Eye (tissue), 1 donor: Measurements from ENCODE around the gene ARHGEF11.
A peak's percentile ranks its signal among the peaks of the same experiment; 100 is the strongest.

Experiments used
- DNase-seq: peaks from one replicate; pipeline ENCODE4 v3.0.0-alpha.2; 2015

ARHGEF11 gene

DNA sequence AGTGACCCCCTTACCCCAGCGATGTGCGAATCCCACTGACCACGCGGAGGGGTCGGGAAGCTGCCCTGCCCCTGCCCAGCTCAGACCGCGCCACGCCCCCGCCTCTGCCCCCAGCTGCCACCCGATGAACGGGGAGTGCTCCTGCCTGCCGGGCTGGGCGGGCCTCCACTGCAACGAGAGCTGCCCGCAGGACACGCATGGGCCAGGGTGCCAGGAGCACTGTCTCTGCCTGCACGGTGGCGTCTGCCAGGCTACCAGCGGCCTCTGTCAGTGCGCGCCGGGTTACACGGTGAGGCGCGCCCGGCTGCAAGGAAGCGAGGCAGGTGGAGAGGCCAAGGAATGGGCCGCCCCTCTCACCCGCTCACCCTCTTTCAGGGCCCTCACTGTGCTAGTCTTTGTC is 137.0 kb downstream of the ARHGEF11 start:
- no peak for DNase-seq

DNA sequence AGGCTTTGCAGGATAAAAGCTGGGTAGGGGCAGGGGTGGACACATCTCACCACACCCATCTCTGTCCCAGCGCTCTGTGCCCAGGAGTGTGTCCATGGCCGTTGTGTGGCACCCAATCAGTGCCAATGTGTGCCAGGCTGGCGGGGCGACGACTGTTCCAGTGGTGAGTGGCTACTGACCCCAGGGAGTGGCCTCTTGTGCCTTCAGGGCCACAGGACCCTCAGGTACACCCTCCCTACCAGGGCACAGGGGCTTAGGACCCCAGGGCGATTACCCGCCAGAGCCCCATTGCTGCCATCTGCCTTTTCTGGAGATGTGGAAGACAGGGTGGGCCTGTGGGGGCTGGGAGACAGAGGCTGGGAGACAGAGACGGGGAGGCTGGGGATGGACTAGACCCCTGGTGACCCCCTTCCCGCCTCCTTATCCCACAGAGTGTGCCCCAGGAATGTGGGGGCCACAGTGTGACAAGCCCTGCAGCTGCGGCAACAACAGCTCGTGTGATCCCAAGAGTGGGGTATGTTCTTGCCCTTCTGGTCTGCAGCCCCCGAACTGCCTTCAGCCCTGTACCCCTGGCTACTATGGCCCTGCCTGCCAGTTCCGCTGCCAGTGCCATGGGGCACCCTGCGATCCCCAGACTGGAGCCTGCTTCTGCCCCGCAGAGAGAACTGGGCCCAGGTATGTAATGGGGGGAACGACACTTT is 139.2 kb downstream of the ARHGEF11 start:
- DNase-seq: no peak

DNA sequence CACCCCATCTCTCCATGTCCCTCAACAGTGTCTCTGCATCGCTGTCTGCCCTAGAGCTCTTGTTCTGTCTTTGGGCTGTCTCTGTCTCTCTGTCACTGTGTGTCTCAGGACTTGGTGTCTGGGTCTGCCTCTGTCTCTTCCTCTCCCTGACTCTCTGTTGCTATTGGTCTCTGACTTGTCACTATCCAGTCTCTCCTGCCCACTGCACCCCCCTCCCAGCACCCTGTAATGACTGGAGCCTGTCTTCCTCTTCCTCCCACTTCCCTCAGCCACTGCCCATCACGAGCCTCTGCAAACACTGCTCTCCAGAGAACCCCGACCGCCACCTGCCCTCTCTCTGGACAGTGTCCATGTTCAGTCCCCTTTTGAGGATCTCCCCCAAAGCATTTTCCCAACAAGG is 139.9 kb downstream of the ARHGEF11 start:
- DNase-seq: no peak

DNA sequence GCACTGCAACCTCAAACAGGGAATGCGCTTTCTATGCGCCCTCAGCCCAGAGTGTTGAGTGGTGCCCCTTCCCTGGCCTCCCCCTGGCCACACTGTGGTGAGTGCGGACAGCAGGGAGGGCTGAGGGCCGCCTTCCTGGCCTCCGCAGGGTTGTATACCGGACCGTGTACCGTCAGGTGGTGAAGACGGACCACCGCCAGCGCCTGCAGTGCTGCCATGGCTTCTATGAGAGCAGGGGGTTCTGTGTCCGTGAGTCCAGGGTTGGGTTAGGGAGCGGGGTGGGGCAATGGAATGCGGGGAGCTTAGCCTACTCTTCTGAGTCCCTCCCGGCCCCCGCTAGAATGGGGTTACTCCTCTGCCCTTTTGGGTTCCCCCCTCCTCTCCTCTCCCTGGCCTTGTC is 140.4 kb downstream of the ARHGEF11 start:
- DNase-seq: no peak

DNA sequence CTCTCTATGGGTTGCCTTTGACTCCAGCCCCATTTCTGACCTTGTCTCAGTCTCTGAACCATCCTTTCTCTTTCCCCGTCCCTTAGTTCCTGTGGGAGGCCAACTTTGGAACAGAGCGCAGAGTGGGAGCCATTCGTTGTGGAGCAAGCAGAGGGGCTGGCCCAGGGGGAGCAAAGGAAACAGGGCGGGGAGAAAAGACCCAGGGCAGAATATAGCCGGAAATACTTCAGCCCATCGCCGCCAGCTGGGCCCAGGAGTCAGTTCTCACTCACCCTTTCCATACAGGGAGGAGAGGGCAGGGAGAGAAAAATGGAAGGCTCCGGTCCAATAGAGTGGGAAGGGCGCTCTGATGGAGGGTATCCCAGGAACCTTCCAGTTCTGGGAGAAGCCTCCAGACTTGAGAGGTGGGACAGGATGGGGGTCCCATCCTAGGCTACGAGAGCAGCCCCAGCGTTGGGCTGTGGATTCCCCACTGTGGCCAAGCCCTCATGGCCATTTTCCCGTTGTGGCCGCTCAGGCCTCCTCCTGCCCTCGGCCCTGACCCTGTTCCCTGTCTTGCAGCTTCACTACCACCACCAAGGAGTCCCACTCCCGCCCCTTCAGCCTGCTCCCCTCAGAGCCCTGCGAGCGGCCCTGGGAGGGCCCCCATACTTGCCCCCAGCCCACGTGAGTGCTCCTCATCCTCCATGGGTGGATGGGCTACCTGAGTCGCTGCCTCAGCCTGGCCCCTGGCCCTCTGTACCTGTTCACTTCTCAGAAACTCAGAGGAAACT is 141.2 kb downstream of the ARHGEF11 start:
- DNase-seq: no peak

DNA sequence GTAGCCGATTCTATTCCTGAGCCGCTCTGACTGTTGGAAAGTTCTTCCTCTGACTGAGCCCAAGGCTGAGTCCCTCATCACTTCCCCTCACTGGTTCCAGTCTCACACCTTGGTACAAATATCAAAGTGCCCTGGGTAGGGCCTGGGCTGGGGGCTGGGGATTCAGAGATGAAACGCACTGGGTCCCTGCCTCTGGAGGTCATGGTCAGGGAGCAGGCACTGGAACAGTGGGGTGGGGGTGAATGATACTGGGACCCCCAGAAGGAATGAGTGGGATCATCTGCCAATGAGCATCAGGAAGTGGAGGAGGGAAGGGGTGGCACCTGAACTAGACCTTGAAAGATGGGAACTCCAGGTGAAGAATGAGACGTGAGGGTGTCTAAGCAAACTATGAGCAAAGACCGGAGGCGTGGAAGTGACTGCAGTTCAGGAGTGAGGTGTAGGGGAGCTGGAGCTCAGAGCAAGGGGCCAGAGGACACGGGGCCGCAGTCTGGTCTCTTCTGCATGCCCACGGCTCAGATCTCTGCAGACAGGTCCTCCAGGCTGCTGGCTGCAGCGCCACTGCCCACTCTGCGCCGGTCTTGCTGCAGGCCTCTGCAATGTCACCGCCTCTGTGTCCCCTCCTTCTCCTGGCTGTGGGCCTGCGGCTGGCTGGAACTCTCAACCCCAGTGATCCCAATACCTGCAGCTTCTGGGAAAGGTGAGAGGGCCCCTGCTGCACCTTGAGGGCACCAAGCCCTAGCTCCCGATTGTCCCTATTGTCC is 142.0 kb downstream of the ARHGEF11 start:
- no peak for DNase-seq

DNA sequence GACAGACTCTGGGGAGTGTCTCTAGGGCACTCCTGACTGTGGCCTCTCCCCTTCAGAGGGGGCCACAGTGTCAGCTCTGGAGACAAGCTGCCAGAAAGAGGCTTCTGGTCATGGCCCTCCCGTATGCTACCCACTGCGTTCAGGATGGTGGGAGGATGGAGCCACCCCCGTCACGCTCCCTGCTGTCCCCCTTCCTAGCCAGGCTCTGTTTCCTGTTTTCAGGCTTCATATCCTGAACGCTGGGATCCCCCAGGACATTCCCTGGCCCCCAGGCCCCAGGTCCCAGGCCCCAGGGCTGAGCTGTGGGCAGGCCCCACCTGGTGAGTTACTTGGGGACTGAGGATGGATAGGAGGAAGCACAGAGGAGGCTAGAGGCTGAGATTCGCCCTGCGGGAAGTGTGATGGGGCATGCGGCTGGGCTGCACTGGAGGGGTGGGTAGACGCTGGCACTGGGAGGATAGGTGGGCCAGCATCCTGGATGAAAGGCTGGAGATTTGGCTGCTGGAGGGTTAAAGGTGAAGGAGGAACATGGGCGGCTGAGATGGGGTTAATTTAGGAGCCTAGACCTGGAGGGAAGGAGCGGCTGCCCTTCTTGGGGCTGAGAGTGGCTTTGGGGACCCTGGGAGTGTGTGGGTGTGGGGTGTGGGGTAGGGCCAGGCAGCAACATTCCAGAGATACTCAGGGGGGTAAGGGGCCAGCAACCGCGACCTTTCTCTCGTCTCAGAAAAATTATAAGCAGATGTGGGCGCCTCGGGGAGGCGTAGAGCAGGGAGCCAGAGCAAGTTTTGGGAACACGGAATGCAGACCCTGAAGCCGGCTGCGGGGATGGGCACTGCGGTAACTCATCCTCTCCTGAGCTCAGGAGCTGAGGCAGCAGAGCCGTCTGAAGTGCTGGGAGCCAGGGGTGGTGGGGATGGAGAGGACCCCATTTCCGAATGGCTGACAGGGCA is 143.3 kb downstream of the ARHGEF11 start:
- no peak for DNase-seq

DNA sequence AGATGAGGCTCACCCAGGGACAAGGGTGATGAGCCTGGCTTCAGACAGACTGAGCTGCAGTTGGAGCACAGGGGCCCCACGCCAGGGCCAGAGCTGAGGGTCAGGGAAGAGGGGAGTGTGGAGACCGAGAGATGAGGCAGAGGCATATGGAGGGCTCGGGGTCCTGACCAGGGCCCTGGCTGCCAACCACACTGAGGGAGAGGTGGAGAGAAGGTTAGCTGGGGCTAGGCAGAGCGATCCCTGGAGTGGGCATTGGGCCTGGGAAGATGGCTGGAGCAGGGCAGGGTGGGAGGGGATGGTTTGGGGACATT is 144.0 kb downstream of the ARHGEF11 start:
- no peak for DNase-seq

DNA sequence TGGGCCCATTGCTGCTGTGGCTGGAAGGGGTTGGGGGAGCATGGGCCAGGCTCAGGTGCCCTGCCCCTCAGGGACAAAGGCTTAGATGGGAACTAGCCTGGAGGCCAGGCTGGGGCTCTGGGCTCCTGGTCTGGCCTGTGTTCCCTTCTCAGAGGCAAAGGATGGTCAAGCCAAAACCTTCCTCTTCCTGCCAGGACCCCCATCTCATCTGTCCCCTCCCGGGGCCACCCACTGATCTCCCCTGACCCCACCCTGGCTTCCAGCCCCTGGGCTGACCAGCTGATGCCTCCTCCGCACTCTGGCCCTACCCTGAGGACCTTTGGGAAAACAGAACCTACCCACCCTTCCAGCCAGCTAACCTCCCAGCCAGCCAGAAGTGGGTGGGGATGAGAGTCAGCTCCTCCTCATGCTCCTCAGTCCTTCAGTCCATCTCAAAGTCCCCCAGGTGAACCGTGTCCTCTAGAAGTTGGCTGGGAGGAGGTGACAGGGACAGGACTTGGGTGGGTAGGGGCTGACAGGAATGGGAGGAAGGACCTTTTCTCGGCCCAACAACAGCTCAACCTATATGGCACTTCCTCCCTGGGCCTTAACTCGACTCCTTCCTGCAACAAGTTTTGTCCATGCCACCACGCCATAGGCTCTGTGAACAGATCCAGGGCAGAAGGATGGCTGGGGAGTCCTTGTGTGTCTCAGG is 144.5 kb downstream of the ARHGEF11 start:
- DNase-seq: no peak

DNA sequence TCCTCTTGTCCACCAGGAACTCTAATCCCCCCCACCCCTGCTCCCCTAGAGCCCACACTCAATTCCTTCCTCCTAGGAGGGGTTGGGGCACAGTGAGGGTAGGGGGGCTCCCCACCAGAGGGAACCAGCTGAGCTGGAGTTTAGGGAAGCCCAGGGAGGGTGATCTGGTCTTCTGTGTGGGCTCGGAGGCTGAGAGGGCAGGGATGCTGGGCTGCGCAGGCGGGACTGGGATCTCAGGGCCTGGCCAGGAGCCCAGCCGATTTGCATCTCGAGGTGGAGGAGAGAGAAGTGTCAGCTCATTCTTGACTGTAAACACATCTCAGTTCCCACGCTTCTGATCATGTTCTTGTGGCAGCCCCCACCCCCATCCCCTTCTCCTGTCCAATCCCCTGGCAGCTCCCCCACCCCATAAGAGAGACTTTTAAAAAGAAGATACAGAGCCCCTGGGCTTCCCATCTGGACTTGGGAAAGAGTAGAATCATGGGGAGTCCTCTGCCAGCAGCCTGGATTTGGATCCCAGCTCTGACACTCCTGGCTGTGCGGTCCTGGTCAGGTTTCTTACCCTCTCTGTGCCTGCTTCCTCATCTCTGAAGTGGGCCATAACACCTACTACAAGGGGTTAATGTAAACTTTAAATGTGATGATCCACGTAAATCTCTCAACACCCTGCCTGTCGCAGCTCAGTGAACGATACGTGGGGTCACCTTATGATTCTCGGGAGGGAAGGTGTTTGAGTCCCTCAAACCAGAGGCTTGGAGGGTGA is 145.4 kb downstream of the ARHGEF11 start:
- no peak for DNase-seq

DNA sequence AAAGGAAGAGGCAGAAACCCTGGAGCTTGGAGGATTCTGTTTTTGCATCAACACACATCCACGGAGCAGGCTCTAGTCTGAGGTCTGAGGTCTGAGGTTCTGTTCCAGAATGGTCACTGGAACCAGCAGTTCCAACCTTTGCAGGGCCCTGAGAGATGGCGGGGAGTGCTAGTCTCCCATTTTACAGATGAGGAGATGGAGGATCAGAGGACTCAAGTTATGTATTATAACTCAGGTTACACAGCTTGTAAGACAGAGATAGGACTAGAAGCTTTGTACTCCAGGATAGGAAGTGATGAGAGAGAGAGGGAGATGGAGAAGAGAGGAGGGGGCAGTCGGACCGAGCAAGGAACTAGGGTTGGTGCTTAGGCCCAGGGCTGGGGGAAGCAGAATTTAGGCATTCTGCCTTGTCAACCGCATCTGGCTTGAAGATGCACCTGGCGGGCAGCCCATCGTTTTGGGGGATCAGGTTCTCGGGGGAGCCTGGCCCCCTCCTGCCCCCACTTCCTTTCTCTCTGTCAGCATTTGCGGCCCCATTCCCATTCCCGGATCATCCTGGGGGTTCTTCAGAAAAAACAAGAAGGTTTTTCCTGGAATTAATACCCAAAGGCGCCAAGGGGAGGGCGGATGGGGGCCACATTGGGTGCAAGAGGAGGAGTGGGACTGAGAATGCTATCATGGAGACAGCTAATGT is 146.4 kb downstream of the ARHGEF11 start:
- DNase-seq: no peak

DNA sequence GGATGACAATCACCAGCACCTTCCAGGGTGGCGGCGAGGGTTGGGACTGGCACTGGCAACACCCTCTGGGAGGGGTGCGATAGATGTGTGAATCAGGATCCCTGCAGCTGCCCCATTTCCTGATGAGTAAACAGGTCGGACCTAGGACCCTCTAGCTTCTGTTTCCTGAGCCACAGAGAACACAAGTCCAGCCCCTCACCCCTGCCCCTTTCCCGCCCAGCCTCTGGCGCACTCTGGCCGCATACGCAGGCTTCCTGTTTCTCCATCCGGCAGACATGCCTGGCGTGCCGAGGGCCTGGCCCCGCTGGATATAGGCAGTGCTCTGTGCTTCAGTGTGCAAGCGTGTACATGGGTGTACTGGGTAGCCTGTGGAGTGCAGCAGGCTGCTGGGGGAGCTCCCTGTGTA is 147.4 kb downstream of the ARHGEF11 start:
- DNase-seq: no peak

DNA sequence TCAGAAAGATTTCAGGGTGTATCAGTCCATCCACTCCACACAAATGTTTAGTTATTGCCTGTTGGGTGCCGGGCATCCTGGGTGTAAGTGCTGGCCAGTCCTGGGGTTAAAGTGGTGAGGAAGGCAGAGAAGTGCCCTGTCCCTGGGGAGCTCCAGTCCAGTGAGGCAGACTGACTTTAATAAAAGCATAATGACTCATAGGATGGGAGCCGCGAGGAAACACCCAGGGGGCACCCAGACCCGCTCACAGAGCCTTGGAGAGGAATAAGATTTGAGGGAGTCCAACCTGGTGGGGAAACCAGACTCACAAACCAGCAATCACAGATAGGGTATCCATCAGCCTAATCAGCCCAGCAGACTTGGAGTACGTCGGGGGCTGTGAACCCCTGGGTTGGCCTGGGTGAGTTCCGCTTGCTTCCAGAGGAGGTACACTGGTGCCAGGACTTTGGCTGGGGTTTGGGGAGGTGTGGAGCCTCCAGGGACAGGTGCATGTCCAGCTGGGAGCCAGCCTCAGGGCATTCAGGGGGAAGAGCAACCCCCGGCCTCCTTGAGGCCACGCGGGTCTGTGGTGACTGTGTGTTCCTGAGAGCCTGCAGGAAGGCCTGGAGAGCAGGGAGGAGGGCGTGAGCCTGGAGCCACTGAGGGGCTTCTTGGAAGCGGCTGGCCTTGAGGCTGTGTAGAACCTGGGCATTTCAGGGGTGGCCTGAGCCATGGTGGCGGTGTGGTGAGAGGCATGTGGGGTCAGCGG is 148.3 kb downstream of the ARHGEF11 start:
- DNase-seq: no peak

DNA sequence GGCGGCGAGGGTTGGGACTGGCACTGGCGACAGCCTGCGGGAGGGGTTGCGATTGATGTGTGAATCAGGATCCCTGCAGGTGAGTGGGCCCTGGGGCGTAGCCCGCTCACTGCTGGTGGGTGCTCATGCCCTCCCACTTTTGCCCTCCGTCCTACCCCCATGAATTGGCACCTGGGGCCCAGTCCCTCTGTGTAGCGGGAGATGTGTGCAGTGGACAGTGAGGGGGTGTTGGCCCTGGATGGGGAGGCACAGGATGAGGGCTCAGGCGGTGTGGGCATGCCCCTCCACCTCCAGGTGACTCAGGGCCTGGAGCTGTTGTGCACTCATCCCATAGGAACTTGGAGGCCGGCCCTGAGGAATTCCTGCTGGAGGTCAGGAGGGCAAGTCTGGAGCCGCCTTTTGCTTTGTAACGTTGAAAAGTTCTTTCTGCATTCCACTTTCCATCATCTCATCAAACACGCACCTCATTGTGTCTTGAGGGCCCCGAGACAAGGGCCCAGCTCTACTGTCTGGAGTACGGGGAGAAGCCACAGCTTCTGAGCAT is 149.0 kb downstream of the ARHGEF11 start:
- no peak for DNase-seq

DNA sequence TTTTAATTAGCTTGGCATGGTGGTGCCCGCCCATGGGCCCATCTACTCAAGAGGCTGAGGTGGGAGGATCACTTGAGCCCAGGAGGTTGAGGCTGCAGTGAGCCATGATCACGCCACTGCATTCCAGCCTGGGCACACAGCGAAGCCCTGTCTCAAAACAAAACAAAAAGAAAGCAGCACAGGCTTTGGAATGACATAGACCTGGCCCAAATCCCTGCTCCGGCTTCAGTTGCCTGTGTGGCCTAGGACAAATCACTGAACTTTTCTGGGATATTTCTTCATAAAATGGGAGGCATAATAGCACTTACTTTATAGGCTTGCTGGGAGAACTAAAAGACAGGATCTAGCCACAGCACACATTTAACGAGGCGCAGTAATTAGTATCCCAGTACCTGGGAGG is 149.6 kb downstream of the ARHGEF11 start:
- no peak for DNase-seq

DNA sequence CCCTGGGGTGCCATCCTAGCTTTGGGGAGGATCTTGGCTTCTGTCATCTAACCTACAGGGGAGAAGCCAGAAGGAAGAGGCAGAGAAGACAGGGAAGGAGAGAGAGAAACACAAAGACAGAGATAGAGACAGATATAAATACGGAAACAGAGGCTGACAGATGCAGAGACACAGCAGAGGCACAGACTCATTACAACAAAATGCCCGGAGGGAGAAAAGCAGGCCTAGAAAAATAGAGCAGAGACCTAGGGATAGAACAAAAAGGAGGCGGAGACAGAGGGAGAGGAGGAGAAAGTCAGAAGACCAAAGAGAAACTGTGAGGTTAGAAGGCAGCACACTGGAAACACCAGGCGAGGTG is 150.1 kb downstream of the ARHGEF11 start:
- no peak for DNase-seq

DNA sequence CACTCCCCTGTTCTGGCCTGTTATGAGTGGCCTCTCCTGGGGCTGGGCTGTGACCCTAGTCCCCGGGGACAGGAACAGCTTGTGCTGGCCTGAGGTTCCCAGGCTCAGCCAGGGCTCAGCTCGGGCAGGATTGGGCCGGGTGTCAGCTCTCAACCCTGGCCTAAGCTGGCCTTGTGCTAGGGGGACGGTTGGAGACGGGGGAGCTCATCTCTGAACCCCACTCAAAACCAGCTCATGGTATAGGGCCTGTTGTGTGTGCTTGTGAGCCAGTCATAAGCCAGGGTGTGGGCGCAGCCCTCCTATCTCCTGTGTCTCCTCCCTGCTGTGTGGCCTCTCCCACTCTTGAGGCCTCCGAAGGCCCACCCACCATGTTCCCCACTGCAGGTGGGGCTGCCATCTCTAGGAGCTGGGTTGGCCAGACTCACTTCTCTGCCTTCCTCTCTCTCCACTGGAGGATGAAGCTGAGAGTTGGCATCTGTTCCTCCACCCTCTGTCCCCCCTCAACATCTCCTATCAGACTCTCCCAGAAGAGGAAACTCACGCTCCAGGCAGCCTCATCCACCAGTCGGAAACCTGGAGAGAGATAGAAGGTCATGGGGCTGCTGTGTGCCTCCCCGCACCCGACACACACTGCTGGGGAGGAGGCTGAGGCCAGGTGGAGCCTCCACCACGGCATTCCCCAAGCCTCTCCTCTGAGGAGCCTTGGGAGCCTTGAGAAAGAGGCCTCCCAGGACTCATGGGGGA is 150.7 kb downstream of the ARHGEF11 start:
- peak; percentile 29 for DNase-seq

DNA sequence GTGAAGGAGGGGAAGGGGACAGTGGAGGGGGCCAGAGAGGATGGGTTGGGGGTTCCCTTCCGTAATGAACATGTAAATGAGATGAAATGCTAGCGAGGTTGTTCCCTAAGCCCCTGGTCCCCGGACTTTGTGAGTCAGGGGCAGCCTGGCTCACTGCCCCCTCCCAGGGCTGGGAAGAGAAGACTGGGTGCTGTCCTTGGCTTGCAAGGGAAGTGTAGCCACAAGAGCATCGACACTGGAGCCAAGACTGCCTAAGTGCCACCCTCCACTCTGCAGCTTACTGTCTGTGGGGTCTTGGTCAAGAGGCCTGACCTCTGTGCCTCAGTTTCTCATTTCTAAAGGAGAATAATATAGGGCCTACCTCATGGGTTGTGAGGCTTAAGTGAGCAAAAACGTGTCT is 151.5 kb downstream of the ARHGEF11 start:
- DNase-seq: no peak
